GM18526 (cell line): ENCODE measurements around the gene TUBG1.

Source experiments
- POLR2A ChIP-seq: IDR thresholded peaks from 3 replicates; pipeline ENCODE4 v1.6.1; 2011; ENCODE audit not compliant: insufficient read length; ENCODE audit errors: extremely low read depth

Gene TUBG1

GRCh38 chr17:42609182-42609813 lies at the start of gene TUBG1, which contains the start of gene RETREG3:
TSS of gene TUBG1 (plus strand) at chr17:42609683. CDS start at chr17:42609738, 55 bp downstream.
TSS of gene RETREG3 (minus strand) at chr17:42609374. CDS start at chr17:42609324, 50 bp downstream.
- peak; percentile 81 for TF ChIP-seq POLR2A

GRCh38 chr17:42560246-42560645 lies 49.2 kb upstream of the TUBG1 start:
- no peak for TF ChIP-seq POLR2A

GRCh38 chr17:42561897-42562387 lies 47.5 kb upstream of the TUBG1 start, which contains the start of gene COASY:
TSS of gene COASY (plus strand) at chr17:42562148. CDS start at chr17:42562623, 475 bp downstream.
- TF ChIP-seq POLR2A, result peak; percentile 74

GRCh38 chr17:42562388-42563142 lies 46.9 kb upstream of the TUBG1 start:
- TF ChIP-seq POLR2A, result no peak

DNA sequence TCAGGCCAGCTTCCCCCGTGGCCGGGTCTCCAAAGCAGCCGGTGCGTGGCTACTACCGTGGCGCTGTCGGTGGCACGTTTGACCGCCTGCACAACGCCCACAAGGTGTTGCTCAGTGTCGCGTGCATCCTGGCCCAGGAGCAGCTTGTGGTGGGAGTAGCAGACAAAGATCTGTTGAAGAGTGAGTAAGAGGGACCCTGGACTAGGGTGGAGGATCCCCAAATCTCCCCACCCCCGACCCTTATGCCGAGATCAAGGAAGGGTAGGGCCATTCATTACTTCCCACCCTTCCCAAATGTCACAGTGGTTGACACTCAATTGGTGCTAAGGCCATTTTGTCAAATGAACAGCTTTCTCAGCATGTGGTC lies 46.4 kb upstream of the TUBG1 start:
- no peak for TF ChIP-seq POLR2A

- no peak for TF ChIP-seq POLR2A
Measured at GRCh38 chr17:42563543-42563942, 45.9 kb upstream of the TUBG1 start.

GRCh38 chr17:42563950-42564349 lies 45.5 kb upstream of the TUBG1 start:
- TF ChIP-seq POLR2A, result no peak

DNA sequence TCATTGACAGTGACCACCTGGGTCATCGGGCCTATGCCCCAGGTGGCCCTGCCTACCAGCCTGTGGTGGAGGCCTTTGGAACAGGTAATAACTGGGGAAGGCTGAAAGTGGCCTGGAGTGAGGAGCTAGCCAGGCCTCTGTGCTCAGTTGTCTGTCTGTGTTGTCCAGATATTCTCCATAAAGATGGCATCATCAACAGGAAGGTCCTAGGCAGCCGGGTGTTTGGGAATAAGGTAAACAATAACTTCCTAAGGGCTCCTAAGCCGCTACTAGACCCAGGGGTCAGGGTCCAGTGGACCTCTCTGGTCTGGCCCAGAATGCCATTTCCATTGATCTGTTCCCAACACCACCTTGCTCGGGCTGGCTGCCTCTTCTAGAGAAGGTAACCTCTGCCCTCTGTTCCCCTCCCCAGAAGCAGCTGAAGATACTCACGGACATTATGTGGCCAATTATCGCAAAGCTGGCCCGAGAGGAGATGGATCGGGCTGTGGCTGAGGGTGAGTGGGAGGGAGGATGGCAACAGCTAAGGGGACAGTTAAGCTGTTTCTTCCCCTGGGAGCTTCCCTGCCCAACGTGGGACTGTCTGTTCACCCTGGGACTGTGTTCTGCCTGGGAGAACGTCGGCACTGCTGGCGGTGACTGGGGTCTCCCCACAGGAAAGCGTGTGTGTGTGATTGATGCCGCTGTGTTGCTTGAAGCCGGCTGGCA lies 44.5 kb upstream of the TUBG1 start:
- no peak for TF ChIP-seq POLR2A

- TF ChIP-seq POLR2A, result no peak
Measured at GRCh38 chr17:42565523-42566214, 43.8 kb upstream of the TUBG1 start.

DNA sequence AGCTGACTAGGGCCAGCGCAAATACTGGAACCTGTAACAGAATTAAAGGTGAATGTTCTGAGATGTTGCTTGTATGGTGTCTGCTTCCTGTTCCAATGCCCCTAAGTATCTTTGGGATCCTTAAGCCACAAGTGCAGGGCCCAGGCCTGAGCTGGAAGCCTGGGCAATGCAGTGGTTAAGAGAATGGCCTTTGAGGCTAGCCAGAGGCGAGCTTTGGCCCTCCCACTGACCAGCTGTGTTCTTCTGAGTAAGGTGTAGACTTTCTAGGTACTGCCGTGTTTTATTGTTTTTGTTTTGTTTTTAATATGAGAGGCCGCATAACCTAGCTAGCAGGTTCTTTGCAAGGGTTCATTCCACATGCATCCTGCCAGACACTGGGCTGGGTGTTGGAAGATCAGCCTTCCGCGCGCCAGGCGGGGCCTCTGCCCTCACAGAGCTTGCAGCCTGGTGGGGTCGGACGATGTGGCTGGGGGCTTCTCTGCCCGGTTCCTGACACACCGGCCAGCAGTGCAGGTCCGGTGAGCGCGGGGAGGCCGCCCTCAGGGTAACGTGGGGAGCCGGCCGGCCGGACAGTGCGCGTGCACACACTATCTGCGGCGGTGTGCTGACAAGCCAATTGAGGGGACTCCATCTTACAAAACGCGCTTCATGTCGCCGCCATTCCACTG lies 43.1 kb upstream of the TUBG1 start:
- no peak for TF ChIP-seq POLR2A

DNA sequence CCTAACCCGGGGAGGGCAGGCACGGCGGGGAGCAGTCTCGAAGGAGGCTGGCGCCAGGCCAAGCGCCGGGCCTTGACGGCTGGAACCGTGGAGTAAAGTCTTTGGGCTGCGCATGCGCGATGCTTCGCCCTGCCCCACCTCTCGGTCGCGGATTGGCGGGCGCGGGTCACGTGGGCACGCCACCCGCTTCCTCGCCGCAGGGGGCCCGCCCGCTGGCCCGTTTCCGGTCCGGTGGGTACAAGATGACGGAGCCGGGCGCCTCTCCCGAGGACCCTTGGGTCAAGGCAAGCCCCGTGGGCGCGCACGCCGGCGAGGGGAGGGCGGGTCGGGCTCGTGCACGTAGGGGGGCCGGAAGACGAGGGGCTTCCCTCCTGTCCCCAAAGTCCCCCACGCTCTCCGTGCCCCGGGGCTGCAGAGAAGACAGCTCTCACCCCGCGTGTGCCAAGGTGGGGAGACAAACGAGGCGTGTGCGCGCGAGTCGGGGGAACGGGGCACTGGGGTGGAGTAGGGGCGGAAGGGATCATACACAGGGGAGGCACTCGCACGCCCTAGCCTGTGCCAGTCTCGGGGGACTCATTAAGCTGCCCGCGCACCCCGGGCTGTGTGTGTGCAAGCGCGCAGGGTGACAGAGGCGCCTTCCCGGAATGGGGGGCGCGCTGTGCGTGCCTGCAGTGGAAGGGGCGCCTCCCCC lies 42.5 kb upstream of the TUBG1 start, which contains the start of gene MLX:
TSS of gene MLX (plus strand) at position 218 of the 691 bp plus-strand sequence. CDS start at position 243, 25 bp downstream.
- TF ChIP-seq POLR2A, result peak; percentile 73

DNA sequence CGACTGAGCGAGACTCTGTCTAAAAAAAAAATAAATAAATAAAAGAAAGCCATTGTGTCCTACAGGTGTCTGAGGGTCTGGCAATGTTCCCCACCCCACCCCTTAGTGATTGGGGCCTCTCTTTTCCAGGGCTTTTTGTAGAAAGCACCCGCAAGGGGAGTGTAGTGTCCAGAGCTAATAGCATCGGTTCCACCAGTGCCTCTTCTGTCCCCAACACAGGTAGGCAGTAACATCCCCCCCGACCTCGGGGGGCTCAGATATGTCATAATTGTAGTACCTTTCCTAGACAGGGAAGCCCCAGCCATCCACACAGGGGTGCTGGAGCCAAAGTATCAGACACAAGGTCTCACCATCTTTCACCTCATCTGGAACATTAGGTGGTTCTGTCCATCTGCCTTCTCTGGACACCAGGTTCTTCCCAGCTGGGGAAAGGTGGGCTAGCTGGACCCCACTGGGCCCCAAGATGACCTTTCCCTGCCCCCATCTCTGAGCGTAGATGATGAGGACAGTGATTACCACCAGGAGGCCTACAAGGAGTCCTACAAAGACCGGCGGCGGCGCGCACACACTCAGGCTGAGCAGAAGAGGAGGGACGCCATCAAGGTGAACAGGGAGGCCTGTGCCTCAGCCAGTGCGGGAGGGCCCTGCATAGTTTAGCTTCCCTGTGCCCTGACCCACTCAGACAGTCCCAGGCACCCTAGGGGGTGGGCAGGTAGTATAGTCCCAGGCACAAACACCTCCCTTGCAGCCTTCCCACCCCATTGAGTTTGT lies 41.0 kb upstream of the TUBG1 start:
- no peak for TF ChIP-seq POLR2A
